Heart left ventricle (tissue), 16 donors: ENCODE data around the gene RGMB. TPM values are rescaled to one million over a fixed set of nuclear protein-coding genes. Genes with fewer than 3 reads are reported as not detected.

ENCODE experiments used
- ATAC-seq, 4 donors: fragments of 200-7000 bp; cut with Tn5 transposase; one replicate each; pipeline ENCODE4 v1.9.1; 2020 to 2022; ENCODE audit warnings: moderate library complexity in 4 of 4, mild to moderate bottlenecking in 3 of 4, moderate number of reproducible peaks in 1 of 4
- DNase-seq, 5 donors: peaks; one replicate each; pipeline ENCODE4 v3.0.0-alpha.2; 2020
- H3K27ac ChIP-seq, 12 donors: fragments of 200-600 bp; sonication (generic) in 4 of 12; one replicate each; pipeline versions ENCODE4 v1.5.0 to v1.8.0; 2016 to 2022; ENCODE audit warnings: mild to moderate bottlenecking in 2 of 12
- H3K27me3 ChIP-seq, 9 donors: fragments of 200-600 bp; sonication (generic) in 2 of 9; one replicate each; pipeline versions ENCODE4 v1.5.1 to v1.8.0; 2016 to 2022; ENCODE audit warnings: mild to moderate bottlenecking in 3 of 9
- H3K36me3 ChIP-seq, 9 donors: fragments of 200-600 bp; sonication (generic) in 2 of 9; one replicate each; pipeline versions ENCODE4 v1.5.0 to v1.8.0; 2018 to 2022; ENCODE audit warnings: mild to moderate bottlenecking in 2 of 9
- H3K4me1 ChIP-seq, 12 donors: fragments of 200-600 bp; sonication (generic) in 4 of 12; one replicate each; pipeline versions ENCODE4 v1.5.0 to v1.8.0; 2016 to 2022; ENCODE audit warnings: mild to moderate bottlenecking in 3 of 12
- H3K4me3 ChIP-seq, 12 donors: fragments of 200-600 bp; sonication (generic) in 4 of 12; one replicate each; pipeline versions ENCODE4 v1.5.0 to v1.8.0; 2017 to 2022; ENCODE audit warnings: mild to moderate bottlenecking in 9 of 12, moderate library complexity in 4 of 12
- H3K9me3 ChIP-seq, 12 donors: fragments of 200-600 bp; sonication (generic) in 4 of 12; one replicate each; pipeline versions ENCODE4 v1.5.0 to v1.8.0; 2016 to 2022; ENCODE audit warnings: mild to moderate bottlenecking in 1 of 12
- POLR2A ChIP-seq, 2 donors: fragments of 450-650 bp; IDR thresholded peaks; one replicate each; pipeline ENCODE4 v1.6.1; 2017; ENCODE audit warnings: antibody characterized with exemption in 2 of 2, mild to moderate bottlenecking in 2 of 2, moderate library complexity in 2 of 2
- WGBS, 4 donors: extraction: QIAGEN DNeasy Blood & Tissue Kit in 2 of 4; methylation state at CpG; one replicate each; pipeline versions ENCODE4 v1.1.5 to v1.1.7; 2013 to 2018; 5-methylcytosine and 5-hydroxymethylcytosine counted together
- intact Hi-C, 10 donors: fragments of 100-400 bp; cut with DNase I; formaldehyde crosslinking; loops; one replicate each; pipeline versions ENCODE4 v1.11.1 to v1.14.2; 2022
- polyA plus RNA-seq, 2 donors: library from polyadenylated mRNA; stranded (reverse); fragments of 200-250 nt; gene quantifications; one replicate each; pipeline ENCODE4 v1.2.3, GENCODE V29; 2013
- total RNA-seq, 9 donors: library from RNA; depleted of rRNA in 2 of 9; stranded (reverse); fragments of >200 nt in 2 of 9; fragmentation: NEBNext Ultra II Directional in 3 of 9; extraction: Animal tissue kit (Norgen Biotek cat#: 25700) in 3 of 9; gene quantifications; one replicate each; pipeline versions ENCODE4 v1.1.0 to v1.2.4, GENCODE V29; 2016 to 2023
- TF ChIP-seq, protein P1 (sequence below), 12 donors: fragments of 200-600 bp; sonication (generic) in 4 of 12; IDR thresholded peaks; one replicate each; pipeline versions ENCODE4 v1.5.0 to v1.8.0; 2018 to 2022; ENCODE audit warnings: antibody characterized with exemption in 12 of 12, mild to moderate bottlenecking in 5 of 12
- donor health status: ischemic (EF 13 %, LVEDD 7.1; RV severe dilation, severe dysfunction).
- donor health status: healthy with polysubstance abuse.
- donor health status: DM: no; HTN: yes; CAD: no.
- donor health status: DM: no; HTN: no; CAD: no.
- donor health status: ischemic (EF 25% LVEDD 6.9; RV normal size, moderate dysfunction).
- donor health status: ischemic (EF 25% LVEDD 5.7; RV mildly dilated, moderate dysfunction).
- donor health status: healthy.
- donor health status: DM: yes; HTN: yes; CAD: no.
- donor health status: ischemic (EF 35%, LVEDD 5.7; RV mildly dilated, moderate dysfunction).
- donor health status: nonischemic (EF 11% LVEDD 7.7; RV severe dilation, severe dysfunction).
- donor health status: DM: yes; HTN: yes; CAD: no.
- donor health status: PGD.
- donor health status: ischemic (EF 29% LVEDD 5.4; RV normal size, mild dysfunction).
- donor health status: nonischemic (EF 23%, LVEDD 6.1; RV moderate dilation, normal function).

RGMB gene
- total and polyA plus RNA-seq, 11 donors = 2.0 to 42.2 (median 16.1) TPM

DNA sequence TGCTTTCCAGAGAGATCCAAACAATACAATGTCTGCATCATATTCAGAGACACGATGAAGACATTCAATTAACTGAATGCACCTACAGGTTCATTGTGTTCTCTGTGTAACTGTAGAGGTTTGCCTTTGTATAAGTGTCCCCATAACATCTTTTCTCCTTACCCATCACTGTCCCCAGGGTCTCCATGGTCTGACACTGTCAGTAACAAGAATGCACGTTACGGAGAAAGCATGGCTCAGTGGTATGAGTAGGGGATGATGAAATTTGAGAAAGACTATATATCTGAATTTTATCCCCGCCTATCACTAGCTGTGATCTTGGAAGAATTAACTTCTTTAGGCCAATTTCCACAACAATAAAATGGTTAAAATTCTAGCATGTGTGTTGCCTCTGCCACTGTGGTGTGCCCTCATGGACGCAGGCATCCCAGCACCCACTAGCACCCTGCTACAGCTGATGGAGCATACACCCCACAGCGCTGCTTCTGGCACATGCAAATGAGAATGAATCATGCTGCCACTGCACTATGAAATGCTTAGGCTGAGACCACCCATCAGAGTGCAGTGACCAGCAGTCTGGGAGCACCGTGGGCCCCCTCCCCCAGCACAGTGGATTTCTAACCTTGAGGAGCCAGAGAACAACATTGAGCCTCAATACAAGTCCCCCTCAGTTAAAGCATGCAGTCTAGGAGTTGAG lies 54.3 kb downstream of the RGMB start:
- ATAC-seq = no peak
- H3K27me3 ChIP-seq = no peaks in the 10 kb centered on the region
- H3K36me3 ChIP-seq = no peaks in the 10 kb centered on the region
- no peaks in the 10 kb centered on the region for H3K4me1 ChIP-seq
- DNase-seq = no peak
- H3K27ac ChIP-seq = no peak overlapping the region
- H3K4me3 ChIP-seq = no peak overlapping the region
- H3K9me3 ChIP-seq = no peaks in the 10 kb centered on the region
- TF ChIP-seq, protein P1, sequence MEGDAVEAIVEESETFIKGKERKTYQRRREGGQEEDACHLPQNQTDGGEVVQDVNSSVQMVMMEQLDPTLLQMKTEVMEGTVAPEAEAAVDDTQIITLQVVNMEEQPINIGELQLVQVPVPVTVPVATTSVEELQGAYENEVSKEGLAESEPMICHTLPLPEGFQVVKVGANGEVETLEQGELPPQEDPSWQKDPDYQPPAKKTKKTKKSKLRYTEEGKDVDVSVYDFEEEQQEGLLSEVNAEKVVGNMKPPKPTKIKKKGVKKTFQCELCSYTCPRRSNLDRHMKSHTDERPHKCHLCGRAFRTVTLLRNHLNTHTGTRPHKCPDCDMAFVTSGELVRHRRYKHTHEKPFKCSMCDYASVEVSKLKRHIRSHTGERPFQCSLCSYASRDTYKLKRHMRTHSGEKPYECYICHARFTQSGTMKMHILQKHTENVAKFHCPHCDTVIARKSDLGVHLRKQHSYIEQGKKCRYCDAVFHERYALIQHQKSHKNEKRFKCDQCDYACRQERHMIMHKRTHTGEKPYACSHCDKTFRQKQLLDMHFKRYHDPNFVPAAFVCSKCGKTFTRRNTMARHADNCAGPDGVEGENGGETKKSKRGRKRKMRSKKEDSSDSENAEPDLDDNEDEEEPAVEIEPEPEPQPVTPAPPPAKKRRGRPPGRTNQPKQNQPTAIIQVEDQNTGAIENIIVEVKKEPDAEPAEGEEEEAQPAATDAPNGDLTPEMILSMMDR (IDR thresholded peaks at IDR 0.05) = no peak
- TF ChIP-seq POLR2A (IDR thresholded peaks at IDR 0.05) = no peak
- 76 to 84% (median 80%) methylated on average over 7 of the region's 7 CpGs for WGBS, 4 donors
- intact Hi-C loops = loop anchor here in 3 of 10 donors (5.0 to 10.0 kb wide), 2 partner anchors 1595 to 1603 kb away; no protein-coding TSS in a partner anchor

DNA sequence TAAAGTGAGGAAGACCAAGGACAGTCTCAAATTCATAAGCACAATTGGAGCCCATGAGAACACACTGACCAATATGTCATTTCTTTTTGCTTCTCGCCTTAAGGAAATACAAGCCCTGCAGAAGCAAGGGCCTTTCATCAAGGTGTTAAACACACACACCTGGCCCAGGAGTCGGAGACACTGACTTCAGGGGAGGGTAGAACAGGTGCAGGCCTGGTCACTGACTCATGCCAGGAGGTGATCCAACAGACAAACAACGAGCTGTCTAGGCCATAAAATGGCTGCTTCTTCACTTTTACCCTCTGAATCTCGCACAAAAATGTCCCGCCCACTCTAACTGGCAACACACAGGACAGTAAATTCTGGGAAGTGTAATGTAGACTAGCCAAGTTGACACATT lies 62.7 kb downstream of the RGMB start:
- no peaks in the 10 kb centered on the region for H3K9me3 ChIP-seq
- no peak overlapping the region for H3K4me3 ChIP-seq
- 83 to 92% (median 89%) methylated on average over 5 of the region's 5 CpGs for WGBS, 4 donors
- intact Hi-C loops = no loop called here
- DNase-seq (no peak), ATAC-seq (no peak)
- no peaks in the 10 kb centered on the region for H3K27me3 ChIP-seq
- H3K27ac ChIP-seq = no peak overlapping the region
- H3K36me3 ChIP-seq = no peaks in the 10 kb centered on the region
- TF ChIP-seq, protein P1 (IDR thresholded peaks at IDR 0.05) = no peak
- TF ChIP-seq POLR2A (IDR thresholded peaks at IDR 0.05) = no peak
- peaks cover 0 to 3% (median 0%) of the 10 kb centered on the region in 12 donors for H3K4me1 ChIP-seq

DNA sequence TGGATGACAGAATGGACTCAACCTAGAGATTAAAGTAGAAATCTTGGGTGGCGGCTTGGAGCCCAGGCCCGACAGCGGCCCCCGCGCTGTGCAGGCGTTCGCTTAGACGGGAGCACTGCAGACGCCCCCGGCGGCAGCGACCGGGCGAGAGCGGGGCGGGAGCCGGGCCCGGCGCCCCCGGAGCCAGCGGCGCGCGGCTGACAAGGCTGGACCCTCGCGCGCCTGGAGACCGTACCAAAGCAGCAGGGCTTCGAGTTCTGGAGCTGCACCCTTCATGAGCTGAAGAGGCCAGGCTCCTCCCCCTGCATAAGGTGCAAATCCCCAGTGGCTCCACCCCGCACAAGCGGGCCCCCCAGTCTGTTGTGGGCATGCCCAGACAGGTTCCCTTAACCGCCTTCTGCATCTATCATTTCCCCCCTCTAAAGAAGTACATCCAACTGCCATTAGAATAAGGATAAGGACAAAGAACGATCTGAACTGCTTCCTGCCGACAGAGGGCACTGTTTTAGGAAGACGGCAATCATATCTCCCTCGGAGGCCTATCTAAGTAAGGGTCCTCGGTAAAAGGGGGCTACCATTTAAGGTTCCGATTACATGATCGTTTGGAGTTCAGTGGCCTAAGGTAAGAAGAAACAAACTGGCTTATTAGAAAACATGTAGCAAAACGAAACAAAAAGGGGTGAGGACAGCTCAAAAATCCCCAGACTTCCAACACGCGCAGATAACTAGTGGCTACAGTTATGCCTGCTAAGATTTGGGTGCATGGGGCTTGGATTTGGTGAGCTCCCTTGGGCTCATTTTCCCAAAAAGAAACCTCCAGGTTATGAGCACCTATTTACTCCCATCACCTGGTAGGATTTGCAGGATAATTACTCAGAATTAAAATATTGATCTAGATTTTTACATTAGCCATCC lies 66.3 kb downstream of the RGMB start:
- ATAC-seq = peak in 1 of 4 donors; percentile 36
- peak overlapping the region in 8 of 12 donors; percentile 23 to 53 (median 36) for H3K4me3 ChIP-seq
- 43 to 50% (median 49%) methylated on average over 37 to 42 of the region's 42 CpGs for WGBS, 4 donors

More for the DNA sequence above, 66.3 kb downstream of the RGMB start:
- peak in 1 of 5 donors; percentile 22 for DNase-seq
- no peaks in the 10 kb centered on the region for H3K27me3 ChIP-seq
- intact Hi-C loops = no loop called here
- no peak for TF ChIP-seq POLR2A (IDR thresholded peaks at IDR 0.05)
- TF ChIP-seq, protein P1 (IDR thresholded peaks at IDR 0.05) = peak; percentile 17 to 57 (median 30)
- peaks cover 0 to 16% (median 0%) of the 10 kb centered on the region in 12 donors for H3K9me3 ChIP-seq
- H3K4me1 ChIP-seq = peaks cover 0 to 3% (median 0%) of the 10 kb centered on the region in 12 donors
- H3K27ac ChIP-seq = no peak overlapping the region
- H3K36me3 ChIP-seq = no peaks in the 10 kb centered on the region
